Activated naive CD8-positive, alpha-beta T cell treated with anti-CD3 and anti-CD28 coated beads for 36 hours (primary cell): Measurements from ENCODE around the gene BLTP1. TPM values are rescaled to one million over a fixed set of nuclear protein-coding genes. Genes with fewer than 3 reads are reported as not detected.

Source experiments
- DNase-seq: peaks from one replicate; pipeline ENCODE4 v3.0.0; 2021
- H3K27ac Mint-ChIP-seq: one replicate; pipeline ENCODE4 v1.8.0; 2022; ENCODE audit warnings: mild to moderate bottlenecking, moderate library complexity, mixed read lengths
- H3K27me3 Mint-ChIP-seq: one replicate; pipeline ENCODE4 v1.8.0; 2022; ENCODE audit warnings: mild to moderate bottlenecking, mixed read lengths
- H3K36me3 Mint-ChIP-seq: one replicate; pipeline ENCODE4 v1.8.0; 2021; ENCODE audit warnings: mild to moderate bottlenecking, mixed read lengths
- H3K4me1 Mint-ChIP-seq: one replicate; pipeline ENCODE4 v1.8.0; 2021; ENCODE audit warnings: mixed read lengths
- H3K4me3 Mint-ChIP-seq: one replicate; pipeline ENCODE4 v1.8.0; 2022; ENCODE audit warnings: mild to moderate bottlenecking, moderate library complexity, mixed read lengths
- H3K9me3 Mint-ChIP-seq: one replicate; pipeline ENCODE4 v1.8.0; 2022; ENCODE audit warnings: mixed read lengths
- total RNA-seq, 2 experiments: library from RNA; stranded (reverse); gene quantifications; one replicate each; pipeline ENCODE4 v1.2.3, GENCODE V29; 2021

The BLTP1 gene
- total RNA-seq, 2 experiments from 2014 or later = 12.2 to 12.6 TPM

DNA sequence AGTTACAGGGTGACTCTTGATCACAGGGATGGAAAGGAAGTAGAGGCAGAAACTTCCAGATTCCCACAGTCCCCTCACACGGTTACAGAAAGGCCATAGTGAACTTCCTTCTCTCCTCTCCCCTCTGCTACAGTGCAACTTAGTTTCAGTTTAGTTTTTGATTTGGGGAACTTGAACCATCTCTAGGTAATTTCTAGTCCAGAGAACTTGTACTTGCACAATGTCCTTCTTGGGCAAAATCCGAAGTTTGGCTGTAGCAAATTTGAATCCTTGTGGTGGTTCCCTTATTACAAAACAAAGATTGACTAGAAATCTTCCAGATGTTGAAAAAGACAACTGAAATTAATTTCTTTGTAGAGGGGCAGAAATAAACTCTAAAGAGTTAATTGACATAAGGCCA is 1.2 kb upstream of the BLTP1 start:
- no peak for DNase-seq
- H3K27ac Mint-ChIP-seq = peak overlapping the region; percentile 98
- peaks cover 34% of the 10 kb centered on the region for H3K4me1 Mint-ChIP-seq
- H3K36me3 Mint-ChIP-seq = peaks cover 8% of the 10 kb centered on the region
- H3K27me3 Mint-ChIP-seq = no peaks in the 10 kb centered on the region
- H3K4me3 Mint-ChIP-seq = peak overlapping the region; percentile 90
- H3K9me3 Mint-ChIP-seq = no peaks in the 10 kb centered on the region

DNA sequence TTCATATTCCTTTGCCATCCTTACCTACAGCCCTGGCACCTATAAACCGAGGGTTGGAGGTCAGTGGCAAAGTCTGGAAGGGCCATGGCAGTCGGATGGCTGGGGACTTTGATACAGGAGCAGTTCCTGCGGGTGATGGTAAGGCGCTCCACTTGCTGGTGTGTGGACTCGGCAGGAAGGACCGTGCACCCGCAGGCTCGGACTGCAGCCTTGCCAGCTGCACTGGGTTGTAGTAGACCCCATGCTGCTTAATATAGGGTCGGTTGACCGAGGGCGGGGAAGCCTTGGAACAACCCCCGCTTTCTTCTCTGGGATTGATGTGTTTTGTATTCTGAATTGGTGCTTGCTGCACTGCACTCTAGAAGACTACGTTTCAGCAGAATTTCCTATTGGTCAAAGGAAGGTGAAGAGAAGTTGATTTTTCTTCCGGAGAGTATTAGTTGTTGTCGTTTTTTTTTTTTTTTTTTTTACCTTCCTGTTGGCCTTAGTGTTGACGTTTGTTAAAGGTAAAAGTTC is 638 bp downstream of the BLTP1 start:
- Mint-ChIP-seq H3K9me3 (no peaks in the 10 kb centered on the region), H3K4me3 (peak overlapping the region; percentile 90)

DNA sequence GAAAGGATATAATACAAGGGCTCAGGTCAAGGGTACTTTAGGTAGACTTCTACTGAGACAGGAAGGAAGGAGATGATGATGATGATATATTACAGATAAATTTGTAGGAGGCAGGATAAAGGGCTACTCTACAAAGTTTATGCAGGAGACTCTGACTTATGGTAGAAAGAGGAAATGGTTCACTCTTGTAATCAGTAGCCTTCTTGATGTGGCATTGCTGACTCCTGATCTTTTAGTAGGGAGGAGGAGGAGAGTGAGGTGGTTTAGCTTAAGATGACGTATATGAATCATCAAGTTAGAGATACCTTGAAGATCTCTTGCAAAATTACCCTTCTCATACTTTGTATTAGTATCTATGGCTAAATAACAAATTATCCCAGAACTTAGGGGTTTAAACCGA is 4.7 kb downstream of the BLTP1 start:
- Mint-ChIP-seq H3K36me3 (peaks cover 33% of the 10 kb centered on the region), H3K4me1 (peaks cover 41% of the 10 kb centered on the region)

More for the DNA sequence above, 638 bp downstream of the BLTP1 start:
- Mint-ChIP-seq H3K27me3 (no peaks in the 10 kb centered on the region), H3K4me1 (peaks cover 48% of the 10 kb centered on the region), H3K27ac (peak overlapping the region; percentile 65), H3K36me3 (peaks cover 27% of the 10 kb centered on the region)
- DNase-seq = peak; percentile 28

DNA sequence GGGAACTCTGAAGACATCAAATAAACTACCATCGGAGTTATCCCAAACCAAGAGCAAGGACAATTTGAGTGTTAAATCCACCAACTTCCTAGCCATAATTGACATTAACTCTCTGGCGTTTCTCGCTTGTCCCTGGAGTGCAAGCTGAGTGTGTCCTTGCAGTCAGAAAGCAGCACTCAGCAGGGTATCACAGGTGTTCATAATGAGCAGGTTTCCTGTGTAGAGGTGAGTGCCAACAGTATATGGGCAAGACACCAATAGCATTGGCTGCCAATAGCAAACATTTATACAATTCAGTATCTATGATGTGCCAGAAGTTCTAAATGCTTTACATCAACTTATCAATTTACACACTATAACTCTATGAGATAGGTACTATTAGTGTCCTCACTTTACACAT is 11.2 kb downstream of the BLTP1 start:
- H3K36me3 Mint-ChIP-seq = peaks cover 8% of the 10 kb centered on the region
- no peak overlapping the region for H3K27ac Mint-ChIP-seq
- DNase-seq = no peak
- H3K27me3 Mint-ChIP-seq = no peaks in the 10 kb centered on the region
- peaks cover 31% of the 10 kb centered on the region for H3K4me1 Mint-ChIP-seq
- H3K9me3 Mint-ChIP-seq = no peaks in the 10 kb centered on the region
- no peak overlapping the region for H3K4me3 Mint-ChIP-seq

More for the DNA sequence above, 4.7 kb downstream of the BLTP1 start:
- Mint-ChIP-seq H3K27ac (peak overlapping the region; percentile 11), H3K4me3 (no peak overlapping the region), H3K9me3 (no peaks in the 10 kb centered on the region), H3K27me3 (no peaks in the 10 kb centered on the region)
- DNase-seq = no peak

DNA sequence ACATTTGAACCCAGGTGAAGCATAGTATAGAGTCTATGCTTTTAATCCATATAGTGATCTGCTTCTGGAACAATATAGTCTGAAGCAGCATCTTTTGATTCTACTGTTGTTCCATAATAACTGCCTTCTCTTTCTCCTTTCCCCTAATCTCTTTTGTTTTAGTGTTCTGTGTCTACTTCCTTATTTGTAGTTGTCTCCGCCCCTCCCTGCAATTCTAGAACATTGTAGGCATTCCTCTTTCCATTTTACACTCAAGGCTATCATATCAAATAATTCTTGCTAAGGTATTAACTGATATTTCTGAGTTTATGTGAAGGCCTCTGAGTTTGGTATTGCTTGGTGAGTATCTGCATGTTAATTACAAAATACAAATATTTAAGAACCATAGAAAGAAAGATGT is 11.6 kb downstream of the BLTP1 start:
- no peak overlapping the region for H3K4me3 Mint-ChIP-seq
- H3K36me3 Mint-ChIP-seq = peaks cover 8% of the 10 kb centered on the region
- no peak for DNase-seq
- H3K4me1 Mint-ChIP-seq = peaks cover 31% of the 10 kb centered on the region
- H3K9me3 Mint-ChIP-seq = no peaks in the 10 kb centered on the region
- no peaks in the 10 kb centered on the region for H3K27me3 Mint-ChIP-seq
- H3K27ac Mint-ChIP-seq = no peak overlapping the region

DNA sequence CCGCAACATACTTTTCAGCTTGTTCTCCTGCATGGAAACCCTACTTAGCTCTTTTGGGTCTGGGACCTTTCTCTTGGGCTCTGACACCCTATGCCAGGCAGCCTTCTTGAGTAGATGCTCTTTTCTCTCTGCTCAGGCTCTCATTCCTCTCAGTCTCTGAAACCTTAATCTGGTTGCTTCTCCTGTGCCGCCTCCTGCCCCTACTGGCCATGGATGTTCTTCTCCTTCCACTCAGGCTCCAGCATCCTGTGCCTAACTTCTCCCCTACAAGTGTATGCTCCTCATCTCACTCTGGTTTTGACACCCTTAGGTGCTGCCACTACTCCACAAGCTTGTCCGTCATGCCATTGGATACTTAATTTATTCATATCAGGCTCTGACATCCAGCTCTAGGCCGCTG is 15.2 kb downstream of the BLTP1 start:
- H3K27ac Mint-ChIP-seq = no peak overlapping the region
- H3K4me1 Mint-ChIP-seq = peaks cover 29% of the 10 kb centered on the region
- no peaks in the 10 kb centered on the region for H3K9me3 Mint-ChIP-seq
- H3K36me3 Mint-ChIP-seq = peaks cover 5% of the 10 kb centered on the region
- H3K4me3 Mint-ChIP-seq = no peak overlapping the region
- no peak for DNase-seq
- H3K27me3 Mint-ChIP-seq = no peaks in the 10 kb centered on the region

DNA sequence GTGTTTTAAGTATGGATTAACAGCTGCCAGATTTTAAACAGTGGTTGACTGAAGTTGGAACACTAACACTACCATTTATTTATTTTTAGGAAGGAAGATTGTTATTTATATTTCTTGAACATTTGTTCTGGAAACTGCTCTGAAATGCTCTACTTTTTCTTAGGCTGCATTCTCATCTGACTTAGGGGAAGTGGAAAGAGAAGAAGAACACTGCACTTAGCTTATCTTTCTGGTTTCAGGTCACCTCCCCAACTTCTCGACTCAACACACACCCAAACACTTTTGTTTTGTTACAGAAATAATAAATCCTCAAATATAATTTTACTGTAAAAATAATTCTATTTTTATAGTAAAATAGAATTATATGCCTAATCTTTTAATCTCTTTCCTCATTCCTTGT is 18.6 kb downstream of the BLTP1 start:
- H3K27me3 Mint-ChIP-seq = no peaks in the 10 kb centered on the region
- H3K4me3 Mint-ChIP-seq = no peak overlapping the region
- no peak overlapping the region for H3K27ac Mint-ChIP-seq

DNA sequence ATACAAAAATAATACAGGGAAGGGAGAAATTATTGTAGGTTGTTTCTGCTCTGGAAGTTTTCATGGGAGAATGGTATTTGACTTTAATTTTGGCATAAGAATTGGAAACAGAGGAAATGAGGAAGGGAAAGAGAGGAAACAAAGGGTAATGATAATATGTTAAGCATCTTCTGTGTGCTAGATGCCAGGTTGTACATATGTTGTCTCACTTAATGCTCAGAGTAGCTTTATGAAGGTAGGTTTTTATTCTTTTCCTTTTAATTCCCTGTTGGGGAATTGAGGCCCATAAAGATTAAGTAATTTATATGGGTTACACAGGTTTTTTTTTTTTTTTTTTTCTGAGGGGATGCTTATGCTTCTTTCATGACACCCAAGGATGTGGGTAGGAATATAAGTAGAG is 19.2 kb downstream of the BLTP1 start:
- Mint-ChIP-seq H3K4me3 (no peak overlapping the region), H3K9me3 (no peaks in the 10 kb centered on the region), H3K36me3 (peaks cover 5% of the 10 kb centered on the region), H3K27ac (no peak overlapping the region), H3K4me1 (peaks cover 25% of the 10 kb centered on the region), H3K27me3 (no peaks in the 10 kb centered on the region)
- DNase-seq = no peak

More for the DNA sequence above, 18.6 kb downstream of the BLTP1 start:
- Mint-ChIP-seq H3K9me3 (no peaks in the 10 kb centered on the region), H3K36me3 (peaks cover 5% of the 10 kb centered on the region), H3K4me1 (peaks cover 25% of the 10 kb centered on the region)
- no peak for DNase-seq

DNA sequence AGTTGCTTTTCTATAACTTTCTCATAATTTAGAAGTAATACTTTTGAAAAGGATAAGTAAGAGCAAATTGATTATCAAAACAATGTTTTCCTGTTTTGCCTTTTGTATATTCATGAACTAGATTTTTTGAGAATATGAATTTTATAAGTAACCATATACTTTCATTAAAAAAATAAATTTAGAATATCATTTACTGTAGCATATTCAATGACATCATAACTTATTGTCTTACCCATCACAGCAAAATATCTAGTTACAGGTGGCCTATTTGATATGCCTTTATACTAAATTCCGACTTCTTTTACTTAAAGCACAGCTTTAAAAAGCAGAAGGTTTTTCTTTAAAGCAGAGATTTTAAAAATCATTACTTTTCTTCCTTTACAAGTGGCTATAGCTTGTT is 20.1 kb downstream of the BLTP1 start:
- Mint-ChIP-seq H3K9me3 (no peaks in the 10 kb centered on the region), H3K27me3 (no peaks in the 10 kb centered on the region), H3K4me3 (no peak overlapping the region), H3K36me3 (peaks cover 7% of the 10 kb centered on the region), H3K4me1 (peaks cover 21% of the 10 kb centered on the region), H3K27ac (no peak overlapping the region)
- no peak for DNase-seq

DNA sequence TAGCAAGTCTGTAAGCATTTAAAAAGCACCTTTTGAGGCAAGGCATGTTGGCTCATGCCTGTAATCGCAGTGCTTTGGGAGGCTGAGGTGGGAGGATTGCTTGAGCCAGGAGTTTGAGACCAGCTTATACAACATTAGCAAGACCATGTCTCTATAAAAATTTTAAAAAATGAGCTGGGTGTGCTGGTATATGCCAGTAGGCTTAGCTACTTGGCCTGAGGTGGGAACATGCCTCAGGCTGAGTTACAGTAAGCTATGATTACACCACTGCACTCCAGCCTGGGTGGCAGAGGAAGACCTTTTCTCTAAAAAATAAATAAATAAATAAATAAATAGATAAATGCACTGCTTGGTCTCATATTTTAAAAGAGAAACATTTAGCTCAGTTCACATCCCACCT is 26.8 kb downstream of the BLTP1 start:
- no peaks in the 10 kb centered on the region for H3K9me3 Mint-ChIP-seq
- H3K4me1 Mint-ChIP-seq = no peaks in the 10 kb centered on the region
- no peak overlapping the region for H3K27ac Mint-ChIP-seq
- no peaks in the 10 kb centered on the region for H3K27me3 Mint-ChIP-seq
- DNase-seq = no peak
- peaks cover 15% of the 10 kb centered on the region for H3K36me3 Mint-ChIP-seq
- no peak overlapping the region for H3K4me3 Mint-ChIP-seq

DNA sequence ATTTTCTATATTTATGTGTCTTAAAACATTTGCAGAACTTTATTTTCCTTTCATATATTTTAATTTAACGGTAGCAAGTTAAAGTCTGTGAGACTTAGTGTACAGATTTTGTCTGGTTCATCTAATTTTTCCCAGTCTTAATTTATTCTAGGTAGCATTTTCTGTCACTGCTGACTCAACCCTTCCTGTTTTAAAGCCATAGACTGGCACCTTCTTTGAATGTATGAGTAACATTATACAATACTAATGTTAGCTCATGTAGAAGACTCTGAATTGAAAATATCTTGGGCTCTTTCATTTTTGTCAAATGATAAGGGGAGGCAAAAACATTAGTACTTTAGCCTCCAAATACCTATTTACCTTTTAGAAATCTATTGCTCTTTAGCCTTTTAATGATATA is 43.6 kb downstream of the BLTP1 start:
- no peak for DNase-seq
- Mint-ChIP-seq H3K4me3 (no peak overlapping the region), H3K36me3 (peaks cover 7% of the 10 kb centered on the region), H3K27ac (no peak overlapping the region), H3K4me1 (peaks cover 4% of the 10 kb centered on the region), H3K27me3 (no peaks in the 10 kb centered on the region), H3K9me3 (no peaks in the 10 kb centered on the region)

Other genes with a start within 250 kb of the BLTP1 start
- under 1 TPM; 0.12 to 0.42 TPM for gene TRPC3, start 200.3 kb upstream of the BLTP1 start, total RNA-seq
- not detected for gene ADAD1, start 226.7 kb downstream of the BLTP1 start, total RNA-seq